HepG2 (cell line): ENCODE measurements around the gene PLRG1. TPM values are rescaled to one million over a fixed set of nuclear protein-coding genes. Genes with fewer than 3 reads are reported as not detected.

Experiments
- ARID2 ChIP-seq: sonication (generic); formaldehyde crosslinking; IDR thresholded peaks from 2 replicates; pipeline ENCODE4 v1.8.1; 2022; ENCODE audit warnings: mild to moderate bottlenecking, missing genetic modification reagents, borderline replicate concordance
- DDIT3 ChIP-seq: sonication (generic); formaldehyde crosslinking; IDR thresholded peaks from 2 replicates; pipeline ENCODE4 v1.4.0; 2020; ENCODE audit warnings: mild to moderate bottlenecking, missing genetic modification reagents
- MLLT10 ChIP-seq: sonication (generic); formaldehyde crosslinking; IDR thresholded peaks from 2 replicates; pipeline ENCODE4 v1.4.0; 2020; ENCODE audit warnings: missing genetic modification reagents
- PLRG1 ChIP-seq: fragments of 450-650 bp; conservative IDR thresholded peaks from 2 replicates; pipeline ENCODE4 v1.6.1; 2016
- POGK ChIP-seq: sonication (generic); formaldehyde crosslinking; conservative IDR thresholded peaks from 2 replicates; pipeline ENCODE4 v1.8.0; 2022; ENCODE audit warnings: mild to moderate bottlenecking, moderate library complexity, missing genetic modification reagents
- SUZ12 ChIP-seq: fragments of 150-350 bp; IDR thresholded peaks from 2 replicates; pipeline ENCODE4 v1.6.1; 2014; ENCODE audit warnings: low read depth, low read length
- ZFAT ChIP-seq: sonication (generic); formaldehyde crosslinking; conservative IDR thresholded peaks from 2 replicates; pipeline ENCODE4 v1.8.1; 2023; ENCODE audit warnings: missing genetic modification reagents, inconsistent platforms
- ZFP90 ChIP-seq: sonication (generic); formaldehyde crosslinking; IDR thresholded peaks from 2 replicates; pipeline ENCODE4 v1.8.0; 2022; ENCODE audit warnings: missing genetic modification reagents, mild to moderate bottlenecking, inconsistent platforms, borderline replicate concordance
- ZNF605 ChIP-seq: sonication (generic); formaldehyde crosslinking; IDR thresholded peaks from 2 replicates; pipeline ENCODE4 v1.8.0; 2022; ENCODE audit warnings: mild to moderate bottlenecking, missing genetic modification reagents
- ZNF703 ChIP-seq: sonication (generic); formaldehyde crosslinking; IDR thresholded peaks from 2 replicates; pipeline ENCODE4 v1.5.1; 2020; ENCODE audit warnings: missing genetic modification reagents, mild to moderate bottlenecking, moderate library complexity, borderline replicate concordance
- polyA plus RNA-seq, 8 experiments: library from polyadenylated mRNA; depleted of rRNA in 3 of 8; stranded (reverse) in 7 of 8; unstranded in 1 of 8; fragments of >200 nt; fragmentation: Illumina TruSeq in 4 of 8; extraction: Trizol in 4 of 8; gene quantifications; 2 replicates each; pipeline versions ENCODE4 v1.2.1 to v1.2.3, GENCODE V29; 2011 to 2016; ENCODE audit warnings: low read depth in 4 of 8, missing spikeins in 1 of 8, mixed read lengths in 1 of 8; ENCODE audit not compliant: insufficient read depth in 1 of 8
- total RNA-seq, 5 experiments: library from RNA; depleted of rRNA; stranded (reverse); fragments of >200 nt; fragmentation: Illumina TruSeq; extraction: Trizol; gene quantifications; 2 replicates each; pipeline ENCODE4 v1.2.3, GENCODE V29; 2016; ENCODE audit warnings: low read depth in 1 of 5
- TF ChIP-seq, protein P1 (sequence below): sonication (generic); formaldehyde crosslinking; IDR thresholded peaks from 2 replicates; pipeline ENCODE4 v1.5.0; 2020; ENCODE audit warnings: mild to moderate bottlenecking, missing genetic modification reagents
- TF ChIP-seq, protein P2 (sequence below), 2 experiments: sonication (generic) in 1 of 2; formaldehyde crosslinking in 1 of 2; IDR thresholded peaks; 2 replicates each; pipeline versions ENCODE4 v1.4.0 to v1.6.1; 2018 to 2020; ENCODE audit warnings: missing genetic modification reagents in 2 of 2, borderline replicate concordance in 1 of 2, low read depth in 1 of 2, mild to moderate bottlenecking in 1 of 2, missing biosample characterization in 1 of 2
- TF ChIP-seq, protein P3 (sequence below): sonication (generic); formaldehyde crosslinking; IDR thresholded peaks from 2 replicates; pipeline ENCODE4 v1.4.0; 2020; ENCODE audit warnings: missing genetic modification reagents

Gene PLRG1
- total and polyA plus RNA-seq, 2 of the 13 experiments (the other 11 are each of a cell fraction or from before 2014, with no cell fraction given), result 77.3 to 110 TPM

DNA sequence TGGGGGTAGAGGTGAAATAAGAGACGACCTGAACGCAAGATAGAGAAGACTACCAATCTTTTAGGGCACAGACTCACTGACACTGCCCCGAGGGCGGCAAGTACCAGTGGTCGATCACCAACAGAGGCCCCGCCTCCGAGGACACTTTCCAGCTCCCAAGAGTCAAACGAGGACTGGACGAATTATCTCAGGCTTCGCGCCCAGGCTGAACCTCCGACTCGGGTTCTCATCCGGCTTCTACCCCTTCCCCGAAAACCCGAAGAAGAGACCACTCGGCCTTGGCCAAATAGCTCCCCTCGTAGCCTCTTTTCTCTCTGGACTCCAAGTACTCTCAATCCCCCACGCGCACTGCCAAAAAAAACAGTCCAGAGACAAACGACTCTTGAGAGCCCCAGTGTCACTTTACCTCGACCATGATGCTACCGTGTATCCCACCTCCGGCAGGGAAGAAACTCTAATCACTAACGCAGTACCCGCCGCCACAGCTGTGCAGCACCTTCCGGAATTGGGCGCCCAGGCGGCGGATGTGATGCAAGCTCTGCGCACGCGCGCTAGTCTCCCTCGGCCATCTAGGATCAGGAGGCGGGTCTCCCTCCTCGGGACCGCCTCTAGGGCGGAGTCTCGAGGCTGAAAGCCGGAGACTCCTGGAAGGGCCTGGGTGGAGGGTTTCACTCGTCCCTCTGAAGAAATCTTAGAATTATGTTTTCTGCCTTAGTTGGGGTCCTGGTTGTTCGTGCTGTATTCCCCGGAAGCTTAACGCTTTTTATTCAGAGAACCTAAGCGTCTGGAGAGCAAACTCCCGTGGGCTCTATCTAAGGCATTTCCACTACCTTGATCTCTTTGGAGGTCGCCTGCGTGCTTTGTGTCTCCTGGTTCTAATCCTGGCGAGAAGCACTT lies at the start of gene PLRG1 (continued):
- TF ChIP-seq ZNF605, result no peak
- TF ChIP-seq, protein P1, sequence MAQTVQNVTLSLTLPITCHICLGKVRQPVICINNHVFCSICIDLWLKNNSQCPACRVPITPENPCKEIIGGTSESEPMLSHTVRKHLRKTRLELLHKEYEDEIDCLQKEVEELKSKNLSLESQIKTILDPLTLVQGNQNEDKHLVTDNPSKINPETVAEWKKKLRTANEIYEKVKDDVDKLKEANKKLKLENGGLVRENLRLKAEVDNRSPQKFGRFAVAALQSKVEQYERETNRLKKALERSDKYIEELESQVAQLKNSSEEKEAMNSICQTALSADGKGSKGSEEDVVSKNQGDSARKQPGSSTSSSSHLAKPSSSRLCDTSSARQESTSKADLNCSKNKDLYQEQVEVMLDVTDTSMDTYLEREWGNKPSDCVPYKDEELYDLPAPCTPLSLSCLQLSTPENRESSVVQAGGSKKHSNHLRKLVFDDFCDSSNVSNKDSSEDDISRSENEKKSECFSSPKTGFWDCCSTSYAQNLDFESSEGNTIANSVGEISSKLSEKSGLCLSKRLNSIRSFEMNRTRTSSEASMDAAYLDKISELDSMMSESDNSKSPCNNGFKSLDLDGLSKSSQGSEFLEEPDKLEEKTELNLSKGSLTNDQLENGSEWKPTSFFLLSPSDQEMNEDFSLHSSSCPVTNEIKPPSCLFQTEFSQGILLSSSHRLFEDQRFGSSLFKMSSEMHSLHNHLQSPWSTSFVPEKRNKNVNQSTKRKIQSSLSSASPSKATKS (CRISPR knock-in tag), result no peak
- no peak for TF ChIP-seq DDIT3 (CRISPR knock-in tag)
- no peak for TF ChIP-seq SUZ12
- TF ChIP-seq POGK, result 0 out of 2 replicates have a peak, but pooled peaks have one; percentile 21
- no peak for TF ChIP-seq PLRG1
- TF ChIP-seq, protein P2, sequence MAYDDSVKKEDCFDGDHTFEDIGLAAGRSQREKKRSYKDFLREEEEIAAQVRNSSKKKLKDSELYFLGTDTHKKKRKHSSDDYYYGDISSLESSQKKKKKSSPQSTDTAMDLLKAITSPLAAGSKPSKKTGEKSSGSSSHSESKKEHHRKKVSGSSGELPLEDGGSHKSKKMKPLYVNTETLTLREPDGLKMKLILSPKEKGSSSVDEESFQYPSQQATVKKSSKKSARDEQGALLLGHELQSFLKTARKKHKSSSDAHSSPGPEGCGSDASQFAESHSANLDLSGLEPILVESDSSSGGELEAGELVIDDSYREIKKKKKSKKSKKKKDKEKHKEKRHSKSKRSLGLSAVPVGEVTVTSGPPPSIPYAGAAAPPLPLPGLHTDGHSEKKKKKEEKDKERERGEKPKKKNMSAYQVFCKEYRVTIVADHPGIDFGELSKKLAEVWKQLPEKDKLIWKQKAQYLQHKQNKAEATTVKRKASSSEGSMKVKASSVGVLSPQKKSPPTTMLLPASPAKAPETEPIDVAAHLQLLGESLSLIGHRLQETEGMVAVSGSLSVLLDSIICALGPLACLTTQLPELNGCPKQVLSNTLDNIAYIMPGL (CRISPR knock-in tag; IDR thresholded peaks at IDR 0.05; ENCODE audit: borderline replicate concordance in 1 of 2, low read depth in 1 of 2), result peak; percentile 22 to 63; a peak in 2 of 4 replicates
- no peak for TF ChIP-seq ARID2 (CRISPR knock-in tag)
- TF ChIP-seq ZFAT (CRISPR knock-in tag), result no peak
- TF ChIP-seq, protein P3, sequence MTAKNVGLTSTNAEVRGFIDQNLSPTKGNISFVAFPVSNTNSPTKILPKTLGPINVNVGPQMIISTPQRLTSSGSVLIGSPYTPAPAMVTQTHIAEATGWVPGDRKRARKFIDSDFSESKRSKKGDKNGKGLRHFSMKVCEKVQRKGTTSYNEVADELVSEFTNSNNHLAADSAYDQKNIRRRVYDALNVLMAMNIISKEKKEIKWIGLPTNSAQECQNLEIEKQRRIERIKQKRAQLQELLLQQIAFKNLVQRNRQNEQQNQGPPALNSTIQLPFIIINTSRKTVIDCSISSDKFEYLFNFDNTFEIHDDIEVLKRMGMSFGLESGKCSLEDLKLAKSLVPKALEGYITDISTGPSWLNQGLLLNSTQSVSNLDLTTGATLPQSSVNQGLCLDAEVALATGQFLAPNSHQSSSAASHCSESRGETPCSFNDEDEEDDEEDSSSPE, result peak; percentile 56; the same call in 1 of the 2 replicates
- no peak for TF ChIP-seq ZNF703 (CRISPR knock-in tag)
- 0 out of 2 replicates have a peak, but pooled peaks have one; percentile 19 for TF ChIP-seq ZFP90 (CRISPR knock-in tag)
- no peak for TF ChIP-seq MLLT10 (CRISPR knock-in tag)
